Dermis blood vessel endothelial cell (primary cell): ENCODE data around the gene ING4. TPM values are rescaled to one million over a fixed set of nuclear protein-coding genes. Genes with fewer than 3 reads are reported as not detected.
A peak's percentile ranks its signal among the peaks of the same experiment; 100 is the strongest.
"Not testable (repeated sequence)": the region's sequence is repeated elsewhere in the genome, so short reads cannot be mapped to it uniquely, and the experiment has no call there.

Experiments
- DNase-seq: peaks from one replicate; pipeline ENCODE4 v3.0.0; 2010
- total RNA-seq: library from RNA; depleted of rRNA; stranded (reverse); fragments of >200 nt; gene quantifications from 2 replicates; pipeline ENCODE4 v1.2.3, GENCODE V29; 2014

ING4 gene
- 44.0 and 61.1 TPM in 2 replicates for total RNA-seq

- peak; percentile 100 for DNase-seq
These were observed at the start of gene ING4 for GRCh38 chr12:6662906-6663742. Gene ING4 (minus strand): TSS chr12:6663119. CDS start chr12:6663101, 18 bp downstream.

- DNase-seq = no peak
These were observed 46.1 kb upstream of the ING4 start for GRCh38 chr12:6708960-6709394.

- not testable (repeated sequence) for DNase-seq
These were observed 45.4 kb upstream of the ING4 start for GRCh38 chr12:6708351-6708750.

- DNase-seq = peak; percentile 40
These were observed 40.7 kb upstream of the ING4 start for GRCh38 chr12:6703631-6704030.

- no peak for DNase-seq
These were observed 38.3 kb upstream of the ING4 start for GRCh38 chr12:6701078-6701768.

GRCh38 chr12:6700646-6701051 lies 37.7 kb upstream of the ING4 start, which contains the start of gene PIANP:
Gene PIANP (minus strand): TSS chr12:6700815. CDS start chr12:6698061, 2,754 bp downstream.
- peak; percentile 43 for DNase-seq

GRCh38 chr12:6699989-6700645 lies 37.2 kb upstream of the ING4 start:
- DNase-seq = no peak

GRCh38 chr12:6699259-6699988 lies 36.5 kb upstream of the ING4 start:
- no peak for DNase-seq

- DNase-seq = no peak
These were observed 35.6 kb upstream of the ING4 start for GRCh38 chr12:6698352-6699046.

- DNase-seq = peak; percentile 78
These were observed 34.8 kb upstream of the ING4 start for GRCh38 chr12:6697584-6698351.

- DNase-seq = no peak
These were observed 34.0 kb upstream of the ING4 start for GRCh38 chr12:6696690-6697583.

GRCh38 chr12:6695313-6696045 lies 32.6 kb upstream of the ING4 start:
- DNase-seq = no peak

- no peak for DNase-seq
These were observed 31.8 kb upstream of the ING4 start for GRCh38 chr12:6694701-6695100.

GRCh38 chr12:6693832-6694355 lies 31.0 kb upstream of the ING4 start:
- no peak for DNase-seq

- DNase-seq = no peak
These were observed 30.0 kb upstream of the ING4 start for GRCh38 chr12:6692888-6693287.

GRCh38 chr12:6691473-6691872 lies 28.6 kb upstream of the ING4 start:
- DNase-seq = no peak

GRCh38 chr12:6688999-6689882 lies 26.3 kb upstream of the ING4 start, which contains the start of gene ZNF384:
Gene ZNF384 (minus strand): TSS chr12:6689375. CDS start chr12:6679520, 9,855 bp downstream.
- peak; percentile 99 for DNase-seq

GRCh38 chr12:6688543-6688998 lies 25.7 kb upstream of the ING4 start:
- peak; percentile 54 for DNase-seq
